IPS-20b (cell line): ENCODE results near the gene GAGE10.
"Not testable (repeated sequence)": the region's sequence is repeated elsewhere in the genome, so short reads cannot be mapped to it uniquely, and the experiment has no call there.

Experiments
- H3K27ac ChIP-seq: one replicate; pipeline ENCODE4 v1.5.1; 2013; ENCODE audit warnings: low read length
- H3K27me3 ChIP-seq: 2 replicates; pipeline ENCODE4 v1.6.1; 2013; ENCODE audit warnings: mild to moderate bottlenecking, low read length, inconsistent platforms; ENCODE audit not compliant: insufficient read depth
- H3K36me3 ChIP-seq: 2 replicates; pipeline ENCODE4 v1.6.1; 2013; ENCODE audit warnings: low read depth, mild to moderate bottlenecking, inconsistent platforms, low read length, moderate library complexity; ENCODE audit not compliant: insufficient read depth
- H3K4me1 ChIP-seq: 2 replicates; pipeline ENCODE4 v1.6.1; 2013; ENCODE audit warnings: mild to moderate bottlenecking, control low read depth, inconsistent platforms, low read length, moderate library complexity; ENCODE audit not compliant: insufficient read depth
- H3K4me3 ChIP-seq: 2 replicates; pipeline ENCODE4 v1.5.1; 2013; ENCODE audit warnings: mild to moderate bottlenecking, low read length, inconsistent platforms
- H3K9ac ChIP-seq: 2 replicates; pipeline ENCODE4 v1.6.1; 2013; ENCODE audit warnings: low read depth, mild to moderate bottlenecking, inconsistent platforms, low read length, moderate library complexity
- H3K9me3 ChIP-seq: 2 replicates; pipeline ENCODE4 v1.6.1; 2013; ENCODE audit warnings: mild to moderate bottlenecking, low read depth, low read length, inconsistent platforms; ENCODE audit not compliant: insufficient read depth

The GAGE10 gene

GRCh38 chrX:49277535-49277830, 26.0 kb upstream of the GAGE10 start:
- H3K27ac ChIP-seq = no peak overlapping the region
- no peaks in the 10 kb centered on the region for H3K4me1 ChIP-seq
- no peak overlapping the region for H3K9ac ChIP-seq
- H3K9me3 ChIP-seq = no peaks in the 10 kb centered on the region
- 0 out of 2 replicates have a peak, but pooled peaks cover 13% of the 10 kb centered on the region for H3K36me3 ChIP-seq
- no peaks in the 10 kb centered on the region for H3K27me3 ChIP-seq
- H3K4me3 ChIP-seq = no peak overlapping the region

GRCh38 chrX:49278081-49278480, 25.4 kb upstream of the GAGE10 start:
- no peak overlapping the region for H3K4me3 ChIP-seq

DNA sequence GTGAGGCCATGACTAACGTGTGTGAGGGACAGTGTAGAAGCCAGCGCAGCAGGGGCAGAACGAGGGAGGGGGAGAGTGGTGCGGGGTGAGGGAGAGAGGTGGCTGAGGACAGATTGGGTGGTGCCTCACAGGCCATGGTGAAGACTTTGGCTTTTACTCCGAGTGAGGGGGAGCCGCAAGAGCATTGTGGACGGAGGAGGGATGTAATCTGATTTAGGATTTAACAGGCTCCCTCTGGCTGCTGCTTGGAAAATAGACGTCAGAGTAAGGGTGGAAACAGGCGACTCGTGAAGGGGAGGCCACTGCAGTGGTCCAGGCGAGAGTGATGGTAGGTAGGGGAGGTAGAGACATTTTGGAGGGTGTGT, 20.8 kb upstream of the GAGE10 start:
- H3K9ac ChIP-seq = no peak overlapping the region
- no peak overlapping the region for H3K4me3 ChIP-seq
- no peaks in the 10 kb centered on the region for H3K36me3 ChIP-seq
- H3K9me3 ChIP-seq = no peaks in the 10 kb centered on the region
- H3K27me3 ChIP-seq = no peaks in the 10 kb centered on the region
- no peak overlapping the region for H3K27ac ChIP-seq
- no peaks in the 10 kb centered on the region for H3K4me1 ChIP-seq

More at GRCh38 chrX:49278081-49278480, 25.4 kb upstream of the GAGE10 start:
- H3K9ac ChIP-seq = no peak overlapping the region
- 0 out of 2 replicates have a peak, but pooled peaks cover 8% of the 10 kb centered on the region for H3K36me3 ChIP-seq
- no peaks in the 10 kb centered on the region for H3K27me3 ChIP-seq
- no peak overlapping the region for H3K27ac ChIP-seq
- H3K4me1 ChIP-seq = no peaks in the 10 kb centered on the region
- H3K9me3 ChIP-seq = no peaks in the 10 kb centered on the region

GRCh38 chrX:49284212-49284611, 19.2 kb upstream of the GAGE10 start:
- Histone ChIP-seq H3K9ac (no peak overlapping the region), H3K4me1 (no peaks in the 10 kb centered on the region), H3K36me3 (no peaks in the 10 kb centered on the region), H3K27ac (no peak overlapping the region), H3K27me3 (no peaks in the 10 kb centered on the region), H3K4me3 (no peak overlapping the region), H3K9me3 (no peaks in the 10 kb centered on the region)

- Histone ChIP-seq H3K4me3 (no peak overlapping the region), H3K9ac (no peak overlapping the region), H3K27me3 (no peaks in the 10 kb centered on the region), H3K4me1 (no peaks in the 10 kb centered on the region), H3K9me3 (no peaks in the 10 kb centered on the region), H3K36me3 (no peaks in the 10 kb centered on the region), H3K27ac (no peak overlapping the region)
These were observed 17.3 kb upstream of the GAGE10 start for GRCh38 chrX:49286136-49286535.

- Histone ChIP-seq H3K4me1 (no peaks in the 10 kb centered on the region), H3K9ac (no peak overlapping the region), H3K27ac (no peak overlapping the region), H3K9me3 (no peaks in the 10 kb centered on the region), H3K4me3 (no peak overlapping the region), H3K36me3 (no peaks in the 10 kb centered on the region), H3K27me3 (no peaks in the 10 kb centered on the region)
These were observed 16.9 kb upstream of the GAGE10 start for GRCh38 chrX:49286581-49286980.

DNA sequence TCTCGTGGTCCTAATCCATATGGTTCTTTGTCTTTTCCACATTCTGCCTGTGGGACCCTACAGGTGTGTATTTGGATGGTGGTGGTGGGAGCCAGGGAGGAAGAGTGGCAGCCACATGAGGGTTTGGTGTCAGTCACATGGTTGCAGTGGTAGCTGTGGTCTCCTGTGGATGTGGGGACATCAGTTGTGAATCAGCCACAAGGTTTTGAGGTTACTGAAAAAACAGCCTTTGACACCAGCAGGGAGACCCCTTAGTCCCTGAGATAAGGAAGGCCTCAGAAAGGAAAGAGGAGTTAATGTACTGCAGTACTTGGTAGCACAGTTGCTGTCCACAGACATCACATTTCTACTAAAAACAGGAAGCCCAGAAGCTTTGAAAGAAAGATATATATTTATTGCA, 15.8 kb upstream of the GAGE10 start:
- Histone ChIP-seq H3K27ac (no peak overlapping the region), H3K9me3 (no peaks in the 10 kb centered on the region), H3K4me1 (no peaks in the 10 kb centered on the region), H3K9ac (no peak overlapping the region), H3K4me3 (no peak overlapping the region), H3K27me3 (no peaks in the 10 kb centered on the region), H3K36me3 (no peaks in the 10 kb centered on the region)

DNA sequence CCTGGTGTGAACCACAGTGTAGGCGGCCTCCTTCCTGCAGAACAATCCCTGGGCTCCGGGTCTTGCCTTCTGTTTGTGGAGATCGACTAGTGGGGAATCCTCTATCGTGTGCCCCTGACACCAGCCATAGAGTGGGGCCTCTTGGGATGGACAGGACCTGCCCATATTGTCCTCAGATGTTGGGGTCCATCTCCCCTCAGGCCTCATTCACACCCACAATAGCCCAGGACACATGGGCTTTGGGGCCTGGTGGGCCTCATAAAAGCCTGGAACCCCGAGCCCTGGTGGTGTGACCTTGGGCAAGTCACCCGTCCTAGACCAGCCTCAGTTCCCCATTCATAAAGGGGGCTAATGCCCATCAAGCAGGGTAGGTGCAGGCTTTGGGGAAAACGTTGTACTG, 13.2 kb upstream of the GAGE10 start:
- Histone ChIP-seq H3K4me3 (no peak overlapping the region), H3K27ac (no peak overlapping the region), H3K4me1 (no peaks in the 10 kb centered on the region), H3K36me3 (no peaks in the 10 kb centered on the region), H3K27me3 (no peaks in the 10 kb centered on the region), H3K9ac (no peak overlapping the region), H3K9me3 (no peaks in the 10 kb centered on the region)

DNA sequence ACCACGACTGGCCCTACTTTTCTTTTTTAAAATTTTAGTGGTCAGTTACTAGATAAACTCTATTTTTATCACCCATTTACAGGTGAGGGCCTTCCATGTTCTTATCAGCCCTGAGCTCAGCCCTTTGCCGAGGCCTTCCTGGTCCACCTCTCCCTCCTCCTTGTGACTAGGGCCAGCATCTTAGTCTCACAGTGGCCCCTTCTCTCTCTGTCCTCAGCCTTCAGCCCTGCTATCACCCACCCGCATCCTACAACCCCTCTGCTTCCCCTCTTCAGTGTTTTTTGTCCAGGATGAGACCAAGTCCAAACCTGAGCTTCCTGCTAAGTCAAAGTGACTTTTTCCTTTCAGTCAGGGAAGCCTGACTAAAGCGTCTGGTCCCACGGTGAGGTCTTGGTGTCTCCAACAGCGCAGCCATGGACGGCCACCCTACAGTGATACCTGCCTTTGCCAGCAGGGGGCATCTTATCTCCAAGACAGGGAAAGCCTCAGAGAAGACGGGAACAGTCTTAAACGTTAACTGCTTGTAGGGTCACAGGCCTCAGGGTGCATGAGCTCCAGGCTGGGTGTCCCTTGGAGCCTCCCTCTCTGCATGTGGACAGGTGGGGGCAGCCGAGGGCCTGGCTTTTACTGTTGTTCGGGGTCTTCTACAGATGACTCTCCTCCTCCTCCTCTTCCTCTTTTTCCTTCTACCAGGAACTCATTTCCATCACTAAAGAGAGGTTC, 11.7 kb upstream of the GAGE10 start:
- Histone ChIP-seq H3K27me3 (no peaks in the 10 kb centered on the region), H3K4me3 (no peak overlapping the region), H3K4me1 (no peaks in the 10 kb centered on the region), H3K27ac (no peak overlapping the region), H3K9me3 (no peaks in the 10 kb centered on the region), H3K9ac (no peak overlapping the region), H3K36me3 (no peaks in the 10 kb centered on the region)

DNA sequence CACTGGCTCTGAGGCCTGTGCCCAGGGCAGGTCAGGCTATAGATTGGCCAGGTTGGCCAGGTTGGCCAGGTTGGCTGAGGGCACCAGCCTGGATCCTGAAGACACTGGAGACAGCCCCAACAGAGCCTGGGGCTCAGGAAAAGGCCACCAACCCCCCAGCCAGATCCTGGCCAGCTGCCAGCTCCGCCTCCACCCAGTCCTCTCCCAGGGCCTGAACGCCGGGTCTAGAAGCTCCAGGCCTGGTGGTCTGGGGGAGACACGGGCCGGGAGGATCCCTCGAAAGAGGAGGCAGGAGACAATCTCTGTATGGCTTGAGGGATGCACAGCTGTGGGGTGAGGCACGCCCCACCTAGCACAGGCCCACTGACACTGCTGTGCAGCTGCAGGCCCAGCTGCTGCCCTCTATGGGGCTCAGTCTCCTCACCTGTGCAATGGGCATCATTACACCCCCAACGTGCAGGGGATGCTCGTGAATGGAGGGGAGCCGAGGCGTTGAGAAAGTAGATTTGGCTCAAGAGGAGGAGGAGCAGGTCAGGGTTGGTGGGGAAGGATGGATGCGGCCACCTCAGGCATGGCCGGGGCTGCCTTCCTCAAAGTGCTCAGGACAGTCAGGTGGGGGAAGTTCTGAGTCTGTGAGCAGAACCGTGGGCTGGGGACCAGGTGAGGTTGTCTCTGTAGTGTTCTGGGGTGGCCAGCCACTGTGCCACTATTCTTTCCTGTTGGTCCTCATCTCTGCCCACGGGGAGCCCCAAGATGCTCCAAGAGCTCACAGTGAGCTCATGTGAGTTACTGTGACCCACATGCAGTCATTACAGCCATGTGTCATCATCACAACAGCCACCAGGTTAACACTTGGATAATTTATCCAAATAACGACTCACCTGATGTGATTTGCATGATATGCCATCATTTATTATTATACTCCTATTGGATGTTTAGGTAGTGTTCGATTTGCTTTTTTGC, 10.8 kb upstream of the GAGE10 start:
- Histone ChIP-seq H3K27ac (no peak overlapping the region), H3K4me1 (no peaks in the 10 kb centered on the region), H3K27me3 (no peaks in the 10 kb centered on the region), H3K9me3 (no peaks in the 10 kb centered on the region), H3K4me3 (no peak overlapping the region), H3K9ac (no peak overlapping the region), H3K36me3 (no peaks in the 10 kb centered on the region)

- not testable (repeated sequence) for H3K27me3 ChIP-seq, H3K36me3 ChIP-seq, H3K9me3 ChIP-seq, H3K27ac ChIP-seq, H3K9ac ChIP-seq, H3K4me1 ChIP-seq, H3K4me3 ChIP-seq
These were observed 4.2 kb upstream of the GAGE10 start for GRCh38 chrX:49299293-49299692.

DNA sequence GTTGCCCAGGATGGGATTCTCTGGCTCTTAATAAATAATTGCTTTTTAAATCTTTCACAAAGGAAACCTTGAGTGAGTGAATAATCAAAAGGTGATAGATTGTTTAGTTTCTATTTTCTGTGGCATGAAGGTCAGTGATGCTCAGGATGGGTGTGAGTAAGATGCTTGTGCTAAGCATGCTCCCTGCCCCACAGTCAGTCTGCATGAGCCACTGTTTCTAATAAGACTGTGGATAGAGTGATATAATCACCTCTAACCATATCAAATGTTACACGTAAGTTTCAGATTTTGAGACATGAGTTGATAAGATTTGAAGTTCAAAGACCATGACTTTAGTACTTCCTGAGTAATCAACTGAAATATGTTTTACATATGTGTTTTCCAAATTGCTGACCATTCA, 2.7 kb upstream of the GAGE10 start:
- Histone ChIP-seq H3K9ac (no peak overlapping the region), H3K9me3 (no peaks in the 10 kb centered on the region), H3K27me3 (no peaks in the 10 kb centered on the region), H3K27ac (no peak overlapping the region), H3K4me1 (no peaks in the 10 kb centered on the region), H3K4me3 (no peak overlapping the region), H3K36me3 (no peaks in the 10 kb centered on the region)
